PC-3 (cell line): ENCODE measurements around the gene PSTPIP2. TPM values are rescaled to one million over a fixed set of nuclear protein-coding genes. Genes with fewer than 3 reads are reported as not detected.

ENCODE experiments used
- ATAC-seq: fragments of 200-7000 bp; cut with Tn5 transposase; 2 replicates; pipeline ENCODE4 v1.9.1; 2020; ENCODE audit warnings: mild to moderate bottlenecking, moderate library complexity
- BruUV-seq: library from RNA; stranded (reverse); fragments of 400-500 nt; replicated peaks from 2 replicates; lab custom pipeline; 2021; lab: Mats Ljungman, UMichigan
- CTCF ChIA-PET: fragments of 300-600 bp; sonication (Branson Sonifier 250); formaldehyde crosslinking; loops from one replicate; lab custom pipeline; 2022; ENCODE audit warnings: antibody characterized with exemption; lab: Charles Lee
- POLR2A ChIA-PET: fragments of 300-600 bp; sonication (Branson Sonifier 250); formaldehyde crosslinking; loops from one replicate; lab custom pipeline; 2022; ENCODE audit warnings: antibody characterized with exemption; ENCODE audit not compliant: unreplicated experiment; lab: Charles Lee
- DNase-seq: peaks from one replicate; pipeline ENCODE4 v3.0.0-alpha.2; 2015
- H2AFZ ChIP-seq: fragments of 300-600 bp; sonication (generic); 2 replicates; pipeline ENCODE4 v1.6.0; 2016; ENCODE audit warnings: antibody characterized with exemption, low read length
- H3F3A ChIP-seq: fragments of 300-600 bp; sonication (generic); one replicate; pipeline ENCODE4 v1.6.0; 2017; ENCODE audit warnings: antibody characterized with exemption, low read length, control low read depth, mild to moderate bottlenecking; ENCODE audit not compliant: unreplicated experiment
- H3K27ac ChIP-seq: fragments of 300-600 bp; sonication (generic); 2 replicates; pipeline ENCODE4 v1.5.1; 2016; ENCODE audit warnings: mild to moderate bottlenecking, low read length
- H3K27me3 ChIP-seq: fragments of 300-600 bp; sonication (generic); 2 replicates; pipeline ENCODE4 v1.6.1; 2016; ENCODE audit warnings: low read length, mixed read lengths
- H3K36me3 ChIP-seq: fragments of 300-600 bp; sonication (generic); 2 replicates; pipeline ENCODE4 v1.6.1; 2016; ENCODE audit warnings: low read depth, mixed run types, low read length, mixed read lengths
- H3K4me1 ChIP-seq: fragments of 300-600 bp; sonication (generic); 2 replicates; pipeline ENCODE4 v1.5.1; 2016; ENCODE audit warnings: low read length; ENCODE audit not compliant: insufficient read depth
- H3K4me2 ChIP-seq: fragments of 300-600 bp; sonication (generic); 2 replicates; pipeline ENCODE4 v1.6.0; 2016; ENCODE audit warnings: low read length
- H3K4me3 ChIP-seq: fragments of 300-600 bp; sonication (generic); 2 replicates; pipeline ENCODE4 v1.5.1; 2016; ENCODE audit warnings: mild to moderate bottlenecking, low read length, mixed read lengths
- H3K79me2 ChIP-seq: fragments of 300-600 bp; sonication (generic); 2 replicates; pipeline ENCODE4 v1.6.1; 2017; ENCODE audit warnings: low read length, mixed read lengths
- H3K9ac ChIP-seq: fragments of 300-600 bp; sonication (generic); 2 replicates; pipeline ENCODE4 v1.6.0; 2016; ENCODE audit warnings: mild to moderate bottlenecking, low read length
- H3K9me2 ChIP-seq: fragments of 300-600 bp; sonication (generic); replicated peaks from 2 replicates; pipeline ENCODE4 v1.6.1; 2016; ENCODE audit warnings: mixed run types, low read length, mixed read lengths
- H3K9me3 ChIP-seq: fragments of 300-600 bp; sonication (generic); 2 replicates; pipeline ENCODE4 v1.6.1; 2016; ENCODE audit warnings: low read length, mixed read lengths
- H4K20me1 ChIP-seq: fragments of 300-600 bp; sonication (generic); 2 replicates; pipeline ENCODE4 v1.6.1; 2016; ENCODE audit warnings: low read length, mixed read lengths
- CTCF ChIP-seq: fragments of 300-600 bp; sonication (generic); conservative IDR thresholded peaks from 2 replicates; pipeline ENCODE4 v1.5.1; 2017; ENCODE audit warnings: antibody characterized with exemption, low read depth, mild to moderate bottlenecking, low read length
- EZH2 ChIP-seq: fragments of 300-600 bp; sonication (generic); IDR thresholded peaks from one replicate; pipeline ENCODE4 v1.6.1; 2017; ENCODE audit warnings: antibody characterized with exemption, mild to moderate bottlenecking, low read length; ENCODE audit not compliant: unreplicated experiment
- EZH2phosphoT487 ChIP-seq: fragments of 300-600 bp; sonication (generic); IDR thresholded peaks from 2 replicates; pipeline ENCODE4 v1.6.1; 2018; ENCODE audit warnings: mild to moderate bottlenecking, antibody characterized with exemption, low read length, borderline replicate concordance
- intact Hi-C: fragments of 100-400 bp; cut with micrococcal nuclease; formaldehyde crosslinking; loops from 2 replicates; pipeline ENCODE4 v1.9.0; 2023
- total RNA-seq: library from RNA; depleted of rRNA; stranded (reverse); fragments of >200 nt; gene quantifications from 2 replicates; pipeline ENCODE4 v1.2.3, GENCODE V29; 2014

Gene PSTPIP2
- total RNA-seq, 1 experiment from 2014 or later, result 0.11 TPM

GRCh38 chr18:45991788-45992187 lies 80.3 kb downstream of the PSTPIP2 start:
- no peaks in the 10 kb centered on the region for H3K9me3 ChIP-seq
- TF ChIP-seq CTCF, result no peak
- no peak for TF ChIP-seq EZH2phosphoT487
- TF ChIP-seq EZH2, result no peak
- no peak overlapping the region for H3K4me3 ChIP-seq
- peaks cover 10% of the 10 kb centered on the region for H3K4me1 ChIP-seq
- H3K27me3 ChIP-seq, result no peaks in the 10 kb centered on the region
- H4K20me1 ChIP-seq, result no peaks in the 10 kb centered on the region
- H3K4me2 ChIP-seq, result no peak overlapping the region
- POLR2A ChIA-PET, result no interaction called here
- no peaks in the 10 kb centered on the region for H3K79me2 ChIP-seq
- DNase-seq (no peak), ATAC-seq (no peak)
- H3F3A ChIP-seq, result no peaks in the 10 kb centered on the region
- CTCF ChIA-PET, result no interaction called here
- no peaks in the 10 kb centered on the region for H3K36me3 ChIP-seq
- H3K9ac ChIP-seq, result no peak overlapping the region
- intact Hi-C loops, result no loop called here
- no peaks in the 10 kb centered on the region for H3K9me2 ChIP-seq
- no peak overlapping the region for H3K27ac ChIP-seq
- H2AFZ ChIP-seq, result no peak overlapping the region
- no TSS peak for BruUV-seq

- Histone ChIP-seq H3K27ac (no peak overlapping the region), H3K9me3 (no peaks in the 10 kb centered on the region), H3K79me2 (no peaks in the 10 kb centered on the region), H3K27me3 (no peaks in the 10 kb centered on the region), H3F3A (no peaks in the 10 kb centered on the region), H3K9me2 (no peaks in the 10 kb centered on the region), H3K4me1 (no peaks in the 10 kb centered on the region), H3K9ac (no peak overlapping the region), H3K4me3 (no peak overlapping the region), H3K36me3 (no peaks in the 10 kb centered on the region), H4K20me1 (no peaks in the 10 kb centered on the region), H3K4me2 (no peak overlapping the region), H2AFZ (no peak overlapping the region)
- ATAC-seq (no peak), DNase-seq (no peak)
- BruUV-seq, result no TSS peak
- intact Hi-C loops, result loop anchor here (10.0 kb wide), 1 partner anchor 280 kb away; no protein-coding TSS in a partner anchor
- ChIA-PET POLR2A (no interaction called here), CTCF (no interaction called here)
- TF ChIP-seq CTCF (no peak), EZH2 (no peak), EZH2phosphoT487 (no peak)
These were observed 87.4 kb downstream of the PSTPIP2 start for GRCh38 chr18:45984546-45985235.

GRCh38 chr18:45981821-45982220 lies 90.2 kb downstream of the PSTPIP2 start:
- intact Hi-C loops, result loop anchor here (10.0 kb wide), 1 partner anchor 283 kb away; no protein-coding TSS in a partner anchor
- DNase-seq, result no peak
- CTCF ChIA-PET, result no interaction called here
- Histone ChIP-seq H3F3A (no peaks in the 10 kb centered on the region), H3K9me2 (no peaks in the 10 kb centered on the region), H4K20me1 (no peaks in the 10 kb centered on the region), H2AFZ (no peak overlapping the region), H3K4me2 (no peak overlapping the region), H3K4me3 (no peak overlapping the region), H3K79me2 (no peaks in the 10 kb centered on the region), H3K9me3 (no peaks in the 10 kb centered on the region), H3K4me1 (no peaks in the 10 kb centered on the region), H3K9ac (no peak overlapping the region), H3K36me3 (no peaks in the 10 kb centered on the region), H3K27me3 (no peaks in the 10 kb centered on the region), H3K27ac (no peak overlapping the region)
- TF ChIP-seq EZH2phosphoT487 (no peak), CTCF (no peak), EZH2 (no peak)
- ATAC-seq, result no peak
- no TSS peak for BruUV-seq
- POLR2A ChIA-PET, result interaction anchor here (0.6 kb wide), 1 partner anchor 127 kb away, joined by 8 read pairs; no protein-coding TSS in a partner anchor
